Activated CD4-positive, alpha-beta T cell treated with anti-CD3 and anti-CD28 coated beads, Interleukin-10, Interleukin-2, amounts not matched to agents 100 ng/mL and 50 ng/mL, durations not matched to agents 16 hours and 8 hours (primary cell): Measurements from ENCODE around the gene SLC23A1.
"Not testable (repeated sequence)": the region's sequence is repeated elsewhere in the genome, so short reads cannot be mapped to it uniquely, and the experiment has no call there.

Experiments
- DNase-seq: peaks from one replicate; pipeline ENCODE4 v3.0.0-alpha.2; 2020

SLC23A1 gene

GRCh38 chr5:139388198-139388821 is 5.2 kb upstream of the SLC23A1 start:
- no peak for DNase-seq

- DNase-seq: no peak
Measured at GRCh38 chr5:139387611-139388197, 4.6 kb upstream of the SLC23A1 start.

- DNase-seq: not testable (repeated sequence)
Measured at GRCh38 chr5:139386956-139387355, 3.9 kb upstream of the SLC23A1 start.

- DNase-seq: no peak
Measured at GRCh38 chr5:139386050-139386438, 2.9 kb upstream of the SLC23A1 start.

GRCh38 chr5:139385061-139386049 is 2.3 kb upstream of the SLC23A1 start:
- DNase-seq: no peak

- DNase-seq: no peak
Measured at GRCh38 chr5:139384591-139385051, 1.5 kb upstream of the SLC23A1 start.

- DNase-seq: no peak
Measured at GRCh38 chr5:139383993-139384590, 995 bp upstream of the SLC23A1 start.

GRCh38 chr5:139382807-139383206 is 290 bp downstream of the SLC23A1 start:
- no peak for DNase-seq

GRCh38 chr5:139381837-139382761 is 998 bp downstream of the SLC23A1 start:
- DNase-seq: no peak

GRCh38 chr5:139379626-139380449 is 3.3 kb downstream of the SLC23A1 start:
- no peak for DNase-seq

GRCh38 chr5:139378941-139379361 is 4.1 kb downstream of the SLC23A1 start:
- DNase-seq: no peak

- no peak for DNase-seq
Measured at GRCh38 chr5:139378101-139378825, 4.8 kb downstream of the SLC23A1 start.

GRCh38 chr5:139377226-139377625 is 5.9 kb downstream of the SLC23A1 start:
- DNase-seq: no peak

GRCh38 chr5:139376364-139376763 is 6.7 kb downstream of the SLC23A1 start:
- no peak for DNase-seq

- no peak for DNase-seq
Measured at GRCh38 chr5:139374909-139375308, 8.2 kb downstream of the SLC23A1 start.

GRCh38 chr5:139371482-139372435 is 11.3 kb downstream of the SLC23A1 start:
- no peak for DNase-seq

- DNase-seq: no peak
Measured at GRCh38 chr5:139369181-139369580, 13.9 kb downstream of the SLC23A1 start.

- no peak for DNase-seq
Measured at GRCh38 chr5:139368613-139369012, 14.5 kb downstream of the SLC23A1 start.

GRCh38 chr5:139364466-139364865 is 18.6 kb downstream of the SLC23A1 start:
- DNase-seq: no peak
